Right lobe of liver (tissue), 6 donors: Measurements from ENCODE around the gene TAAR6. TPM values are rescaled to one million over a fixed set of nuclear protein-coding genes. Genes with fewer than 3 reads are reported as not detected.
A peak's percentile ranks its signal among the peaks of the same experiment; 100 is the strongest.

Experiments used
- ATAC-seq, 4 donors: fragments of 200-7000 bp; cut with Tn5 transposase; one replicate each; pipeline ENCODE4 v1.9.1; 2020; ENCODE audit warnings: mild to moderate bottlenecking in 4 of 4, moderate library complexity in 4 of 4
- DNase-seq, 3 donors: peaks; one replicate each; pipeline ENCODE4 v3.0.0-alpha.2; 2020
- H3K27ac ChIP-seq, 3 donors: fragments of 200-600 bp; one replicate each; pipeline ENCODE4 v1.8.0; 2022
- H3K27me3 ChIP-seq, 2 donors: fragments of 200-600 bp; one replicate each; pipeline ENCODE4 v1.8.0; 2022
- H3K36me3 ChIP-seq, 4 donors: fragments of 200-600 bp; sonication (generic) in 1 of 4; one replicate each; pipeline versions ENCODE4 v1.5.1 to v1.8.0; 2017 to 2022; ENCODE audit warnings: control low read depth in 1 of 4
- H3K4me1 ChIP-seq, 4 donors: fragments of 200-600 bp; sonication (generic) in 1 of 4; one replicate each; pipeline versions ENCODE4 v1.5.1 to v1.8.0; 2017 to 2022; ENCODE audit warnings: control low read depth in 1 of 4
- H3K4me3 ChIP-seq, 3 donors: fragments of 200-600 bp; one replicate each; pipeline ENCODE4 v1.8.0; 2022
- H3K9me3 ChIP-seq, 4 donors: fragments of 200-600 bp; sonication (generic) in 1 of 4; one replicate each; pipeline versions ENCODE4 v1.5.1 to v1.8.0; 2017 to 2022; ENCODE audit warnings: control low read depth in 1 of 4
- CTCF ChIP-seq, 4 donors: fragments of 200-600 bp in 3 of 4; fragments of 450-650 bp in 1 of 4; IDR thresholded peaks; one replicate each; pipeline versions ENCODE4 v1.5.1 to v1.8.0; 2016 to 2022; ENCODE audit warnings: antibody characterized with exemption in 4 of 4, mild to moderate bottlenecking in 2 of 4
- POLR2A ChIP-seq: fragments of 450-650 bp; IDR thresholded peaks from one replicate; pipeline ENCODE4 v1.6.1; 2017; ENCODE audit warnings: antibody characterized with exemption, mild to moderate bottlenecking
- WGBS: methylation state at CpG from one replicate; pipeline ENCODE4 v1.1.6; 2018; ENCODE audit warnings: low coverage, low lambda C conversion rate; ENCODE audit not compliant: insufficient coverage; ENCODE audit errors: missing lambda C conversion rate; 5-methylcytosine and 5-hydroxymethylcytosine counted together
- intact Hi-C, 2 donors: fragments of 100-400 bp; cut with DNase I; formaldehyde crosslinking; loops; one replicate each; pipeline versions ENCODE4 v1.11.2 to v1.14.1; 2022
- total RNA-seq, 6 experiments: library from RNA; depleted of rRNA in 2 of 6; stranded (reverse); fragments of >200 nt in 2 of 6; fragmentation: NEBNext Ultra II Directional in 3 of 6; extraction: Animal tissue kit (Norgen Biotek cat#: 25700) in 3 of 6; gene quantifications; one replicate each; pipeline versions ENCODE4 v1.1.0 to v1.2.4, GENCODE V29; 2016 to 2023
- donor health status: DM: no; HTN: yes; CAD: no.
- donor health status: DM: no; HTN: no; CAD: no.
- donor health status: DM: no; HTN: no; CAD: no.
- donor health status: DM: no; HTN: yes; CAD: no.
- donor health status: DM: no; HTN: yes; CAD: no.

TAAR6 gene
- total RNA-seq, 6 experiments from 2014 or later: not detected

- no peak for DNase-seq
- no peak for ATAC-seq
- Histone ChIP-seq H3K27me3 (no peaks in the 10 kb centered on the region), H3K27ac (no peak overlapping the region), H3K36me3 (no peaks in the 10 kb centered on the region), H3K9me3 (no peaks in the 10 kb centered on the region), H3K4me1 (no peaks in the 10 kb centered on the region), H3K4me3 (no peak overlapping the region)
- intact Hi-C loops: no loop called here
- TF ChIP-seq POLR2A (no peak), CTCF (IDR thresholded peaks at IDR 0.05) (no peak)
- 62% methylated on average over 4 of the region's 4 CpGs for WGBS
These were observed 952 bp upstream of the TAAR6 start for GRCh38 chr6:132569170-132569569.

GRCh38 chr6:132571774-132572173 lies 1.7 kb downstream of the TAAR6 start:
- Histone ChIP-seq H3K27me3 (no peaks in the 10 kb centered on the region), H3K9me3 (no peaks in the 10 kb centered on the region), H3K4me1 (no peaks in the 10 kb centered on the region), H3K36me3 (no peaks in the 10 kb centered on the region), H3K4me3 (no peak overlapping the region), H3K27ac (no peak overlapping the region)
- no peak for DNase-seq
- peak in 2 of 4 donors; percentile 14 to 31 for ATAC-seq
- intact Hi-C loops: no loop called here
- no peak for TF ChIP-seq CTCF (IDR thresholded peaks at IDR 0.05)
- TF ChIP-seq POLR2A: no peak

- no peak for ATAC-seq
- intact Hi-C loops: no loop called here
- DNase-seq: no peak
- H3K27me3 ChIP-seq: no peaks in the 10 kb centered on the region
- no peaks in the 10 kb centered on the region for H3K36me3 ChIP-seq
- TF ChIP-seq POLR2A: no peak
- no peak for TF ChIP-seq CTCF (IDR thresholded peaks at IDR 0.05)
- no peaks in the 10 kb centered on the region for H3K4me1 ChIP-seq
- no peak overlapping the region for H3K27ac ChIP-seq
- no peaks in the 10 kb centered on the region for H3K9me3 ChIP-seq
- no peak overlapping the region for H3K4me3 ChIP-seq
- WGBS: 56% methylated on average over 1 of the region's 1 CpG
These were observed 14.6 kb downstream of the TAAR6 start for GRCh38 chr6:132584698-132585097.

- ATAC-seq (peak; percentile 24 to 43 (median 37)), DNase-seq (no peak)
- intact Hi-C loops: no loop called here
- Histone ChIP-seq H3K27ac (no peak overlapping the region), H3K27me3 (no peaks in the 10 kb centered on the region), H3K4me3 (no peak overlapping the region), H3K9me3 (no peaks in the 10 kb centered on the region), H3K4me1 (no peaks in the 10 kb centered on the region), H3K36me3 (no peaks in the 10 kb centered on the region)
- no peak for TF ChIP-seq CTCF (IDR thresholded peaks at IDR 0.05)
- no peak for TF ChIP-seq POLR2A
- 46% methylated on average over 2 of the region's 2 CpGs for WGBS
These were observed 17.3 kb downstream of the TAAR6 start for GRCh38 chr6:132587424-132587823.

GRCh38 chr6:132589454-132589853 lies 19.3 kb downstream of the TAAR6 start, which contains the start of gene TAAR5:
TSS of gene TAAR5 (minus strand) at chr6:132589741. CDS start at chr6:132589686, 55 bp downstream.
- intact Hi-C loops: no loop called here
- Histone ChIP-seq H3K36me3 (no peaks in the 10 kb centered on the region), H3K9me3 (no peaks in the 10 kb centered on the region), H3K4me1 (no peaks in the 10 kb centered on the region), H3K4me3 (no peak within 1 kb of the TSS), H3K27ac (no peak within 1 kb of the TSS), H3K27me3 (no peaks in the 10 kb centered on the region)
- TF ChIP-seq CTCF (IDR thresholded peaks at IDR 0.05) (no peak), POLR2A (no peak)
- DNase-seq (no peak), ATAC-seq (no peak)
- WGBS: 58% methylated on average over 4 of the region's 5 CpGs
